Sigmoid colon (tissue), 4 donors: ENCODE measurements around the gene GNAT1.

Experiments used
- EP300 ChIP-seq, 4 donors: sonication (generic); formaldehyde crosslinking; IDR thresholded peaks; one replicate each; pipeline ENCODE4 v1.6.1; 2017; ENCODE audit warnings: antibody characterized with exemption in 4 of 4
- POLR2AphosphoS5 ChIP-seq, 4 donors: sonication (generic); formaldehyde crosslinking; IDR thresholded peaks; one replicate each; pipeline ENCODE4 v1.6.1; 2017; ENCODE audit warnings: antibody characterized with exemption in 4 of 4
- TF ChIP-seq, protein P1 (sequence below), 4 experiments: fragments of 450-650 bp in 3 of 4; fragments of 200-600 bp in 1 of 4; IDR thresholded peaks; one replicate each; pipeline ENCODE4 v1.5.1; 2016 to 2019; ENCODE audit warnings: antibody characterized with exemption in 4 of 4, mild to moderate bottlenecking in 3 of 4, moderate library complexity in 2 of 4

DNA sequence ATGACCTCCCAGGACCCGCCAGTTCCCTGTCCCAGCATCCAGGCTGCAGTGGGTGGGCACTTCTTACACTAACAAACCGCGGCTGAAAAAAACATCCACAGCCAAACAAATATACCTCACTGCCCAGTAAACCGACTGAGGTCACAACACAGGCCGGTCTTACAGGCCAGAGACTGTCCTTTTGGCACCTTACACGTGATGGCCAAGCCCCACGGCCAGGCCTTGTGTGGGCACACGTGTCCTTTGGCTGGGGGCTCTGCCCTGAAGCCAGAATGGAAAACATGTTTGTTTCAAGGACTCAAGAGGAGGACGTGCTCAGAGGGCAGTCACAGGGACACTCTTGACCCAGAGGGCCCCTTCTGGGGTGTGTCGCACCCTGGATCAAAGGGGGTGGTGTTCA lies 23.4 kb downstream of the GNAT1 start:
- TF ChIP-seq, protein P1, sequence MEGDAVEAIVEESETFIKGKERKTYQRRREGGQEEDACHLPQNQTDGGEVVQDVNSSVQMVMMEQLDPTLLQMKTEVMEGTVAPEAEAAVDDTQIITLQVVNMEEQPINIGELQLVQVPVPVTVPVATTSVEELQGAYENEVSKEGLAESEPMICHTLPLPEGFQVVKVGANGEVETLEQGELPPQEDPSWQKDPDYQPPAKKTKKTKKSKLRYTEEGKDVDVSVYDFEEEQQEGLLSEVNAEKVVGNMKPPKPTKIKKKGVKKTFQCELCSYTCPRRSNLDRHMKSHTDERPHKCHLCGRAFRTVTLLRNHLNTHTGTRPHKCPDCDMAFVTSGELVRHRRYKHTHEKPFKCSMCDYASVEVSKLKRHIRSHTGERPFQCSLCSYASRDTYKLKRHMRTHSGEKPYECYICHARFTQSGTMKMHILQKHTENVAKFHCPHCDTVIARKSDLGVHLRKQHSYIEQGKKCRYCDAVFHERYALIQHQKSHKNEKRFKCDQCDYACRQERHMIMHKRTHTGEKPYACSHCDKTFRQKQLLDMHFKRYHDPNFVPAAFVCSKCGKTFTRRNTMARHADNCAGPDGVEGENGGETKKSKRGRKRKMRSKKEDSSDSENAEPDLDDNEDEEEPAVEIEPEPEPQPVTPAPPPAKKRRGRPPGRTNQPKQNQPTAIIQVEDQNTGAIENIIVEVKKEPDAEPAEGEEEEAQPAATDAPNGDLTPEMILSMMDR (IDR thresholded peaks at IDR 0.05): no peak
- TF ChIP-seq POLR2AphosphoS5 (IDR thresholded peaks at IDR 0.05) (no peak), EP300 (IDR thresholded peaks at IDR 0.05) (no peak)
